ENCODE data around the gene MLKL. TPM values are rescaled to one million over a fixed set of nuclear protein-coding genes. Genes with fewer than 3 reads are reported as not detected.

MLKL gene
- total RNA-seq, 6 experiments from 2014 or later: 2.6 to 13.1 (median 6.1) TPM

DNA sequence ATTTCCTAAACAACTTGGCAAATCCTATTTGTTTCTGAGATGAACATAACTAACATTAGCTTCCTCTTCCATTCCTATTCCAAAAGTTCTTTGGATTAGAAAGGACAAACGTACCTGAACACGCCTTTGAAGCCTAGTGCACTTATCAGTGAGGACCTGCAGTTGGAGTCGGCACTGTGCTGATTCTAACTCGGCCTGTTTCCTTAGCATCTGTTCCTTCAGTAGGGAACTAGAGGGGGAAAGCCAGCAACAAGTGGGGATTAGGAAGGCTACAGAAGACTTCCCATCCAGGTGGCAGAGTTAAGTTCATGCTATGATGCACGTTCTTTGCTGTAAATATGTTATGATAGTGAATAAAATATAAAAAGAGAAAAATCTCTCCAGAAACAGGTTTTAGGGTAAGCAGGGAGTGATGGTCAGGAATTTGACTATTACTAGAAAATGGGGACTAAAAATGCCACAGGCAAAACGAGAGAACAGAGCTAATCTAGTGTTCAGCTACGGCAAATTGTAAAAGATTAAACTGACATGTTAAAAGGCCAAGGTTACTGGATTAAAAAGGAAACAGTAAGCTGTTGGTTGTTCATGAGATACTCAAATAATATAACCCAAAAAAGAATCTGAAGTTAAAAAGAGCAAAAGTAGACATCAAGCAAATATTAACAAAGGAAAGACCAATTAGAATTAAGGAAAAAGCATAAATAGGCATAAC, 62.8 kb downstream of the MLKL start:
- intact Hi-C loops (cut with DNase I): no loop called here
- TF ChIP-seq POLR2A (IDR thresholded peaks at IDR 0.05): no peak
- TF ChIP-seq, protein P1, sequence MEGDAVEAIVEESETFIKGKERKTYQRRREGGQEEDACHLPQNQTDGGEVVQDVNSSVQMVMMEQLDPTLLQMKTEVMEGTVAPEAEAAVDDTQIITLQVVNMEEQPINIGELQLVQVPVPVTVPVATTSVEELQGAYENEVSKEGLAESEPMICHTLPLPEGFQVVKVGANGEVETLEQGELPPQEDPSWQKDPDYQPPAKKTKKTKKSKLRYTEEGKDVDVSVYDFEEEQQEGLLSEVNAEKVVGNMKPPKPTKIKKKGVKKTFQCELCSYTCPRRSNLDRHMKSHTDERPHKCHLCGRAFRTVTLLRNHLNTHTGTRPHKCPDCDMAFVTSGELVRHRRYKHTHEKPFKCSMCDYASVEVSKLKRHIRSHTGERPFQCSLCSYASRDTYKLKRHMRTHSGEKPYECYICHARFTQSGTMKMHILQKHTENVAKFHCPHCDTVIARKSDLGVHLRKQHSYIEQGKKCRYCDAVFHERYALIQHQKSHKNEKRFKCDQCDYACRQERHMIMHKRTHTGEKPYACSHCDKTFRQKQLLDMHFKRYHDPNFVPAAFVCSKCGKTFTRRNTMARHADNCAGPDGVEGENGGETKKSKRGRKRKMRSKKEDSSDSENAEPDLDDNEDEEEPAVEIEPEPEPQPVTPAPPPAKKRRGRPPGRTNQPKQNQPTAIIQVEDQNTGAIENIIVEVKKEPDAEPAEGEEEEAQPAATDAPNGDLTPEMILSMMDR (IDR thresholded peaks at IDR 0.05): no peak
- ATAC-seq: peak; percentile 57 to 68 (median 62)

DNA sequence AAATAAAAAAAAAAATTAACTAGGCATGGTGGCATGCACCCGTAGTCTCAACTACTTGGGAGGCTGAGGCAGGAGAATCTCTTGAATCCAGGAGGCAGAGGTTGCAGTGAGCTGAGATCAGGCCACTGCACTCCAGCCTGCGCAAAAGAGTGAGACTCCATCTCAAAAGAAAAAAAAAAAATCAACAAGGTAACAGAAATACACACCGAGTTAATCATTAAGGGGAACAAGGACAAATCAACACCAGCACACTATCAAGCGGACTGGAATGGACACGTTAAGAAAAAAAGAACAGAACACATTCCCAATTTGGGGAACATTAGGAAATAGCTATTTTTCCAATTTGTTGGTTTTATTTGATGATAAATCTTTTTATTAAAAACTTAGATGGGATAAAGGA, 65.4 kb downstream of the MLKL start:
- no peak overlapping the region for H3K4me3 ChIP-seq
- no peaks in the 10 kb centered on the region for H3K27me3 ChIP-seq
- TF ChIP-seq POLR2A (IDR thresholded peaks at IDR 0.05): no peak
- TF ChIP-seq, protein P1 (IDR thresholded peaks at IDR 0.05): no peak
- H3K27ac ChIP-seq: peak overlapping the region; percentile 39 to 83 (median 78)
- 24% methylated on average over 5 of the region's 5 CpGs for WGBS (ENCODE audit: insufficient coverage, low coverage, low lambda C conversion rate, missing lambda C conversion rate)
- peak; percentile 85 to 89 (median 86) for ATAC-seq
- intact Hi-C loops (cut with DNase I): no loop called here
- H3K36me3 ChIP-seq: peaks cover 0 to 21% (median 6%) of the 10 kb centered on the region in 4 donors
- H3K9me3 ChIP-seq: no peaks in the 10 kb centered on the region
- peak in 1 of 3 donors; percentile 51 for DNase-seq
- H3K4me1 ChIP-seq: peaks cover 0 to 32% (median 12%) of the 10 kb centered on the region in 4 donors

More for the DNA sequence above, 62.8 kb downstream of the MLKL start:
- Histone ChIP-seq H3K27ac (peak overlapping the region; percentile 15 to 78 (median 68)), H3K4me3 (no peak overlapping the region), H3K4me1 (peaks cover 0 to 32% (median 12%) of the 10 kb centered on the region in 4 donors), H3K9me3 (no peaks in the 10 kb centered on the region), H3K27me3 (no peaks in the 10 kb centered on the region), H3K36me3 (peaks cover 0 to 7% (median 3%) of the 10 kb centered on the region in 4 donors)
- DNase-seq: no peak
- 13% methylated on average over 7 of the region's 7 CpGs for WGBS (ENCODE audit: insufficient coverage, low coverage, low lambda C conversion rate, missing lambda C conversion rate)

DNA sequence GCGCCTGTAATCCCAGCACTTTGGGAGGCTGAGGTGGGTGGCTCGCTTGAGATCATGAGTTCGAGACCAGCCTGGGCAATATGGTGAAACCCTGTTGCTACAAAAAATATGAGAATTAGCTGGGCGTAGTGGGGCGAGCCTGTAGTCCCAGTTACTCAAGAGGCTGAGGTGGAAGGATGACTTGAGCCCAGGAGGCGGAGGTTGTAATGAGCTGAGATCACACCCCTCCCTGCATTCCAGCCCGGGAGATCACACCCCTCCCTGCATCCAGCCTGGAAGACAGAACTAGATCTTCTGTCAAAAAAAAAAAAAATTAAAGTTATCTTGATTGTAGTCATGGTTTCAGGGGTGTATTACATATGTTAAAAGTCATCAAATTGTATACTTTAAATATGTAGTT, 67.0 kb downstream of the MLKL start:
- no peak for ATAC-seq
- H3K27me3 ChIP-seq: no peaks in the 10 kb centered on the region
- H3K27ac ChIP-seq: no peak overlapping the region
- TF ChIP-seq, protein P1 (IDR thresholded peaks at IDR 0.05): no peak
- no peak for TF ChIP-seq POLR2A (IDR thresholded peaks at IDR 0.05)
- peaks cover 0 to 27% (median 5%) of the 10 kb centered on the region in 4 donors for H3K36me3 ChIP-seq
- no peak overlapping the region for H3K4me3 ChIP-seq
- intact Hi-C loops (cut with DNase I): no loop called here
- WGBS (ENCODE audit: insufficient coverage, low coverage, low lambda C conversion rate, missing lambda C conversion rate): 80% methylated on average over 4 of the region's 7 CpGs
- H3K4me1 ChIP-seq: peaks cover 0 to 34% (median 12%) of the 10 kb centered on the region in 4 donors
- no peaks in the 10 kb centered on the region for H3K9me3 ChIP-seq
- DNase-seq: no peak

DNA sequence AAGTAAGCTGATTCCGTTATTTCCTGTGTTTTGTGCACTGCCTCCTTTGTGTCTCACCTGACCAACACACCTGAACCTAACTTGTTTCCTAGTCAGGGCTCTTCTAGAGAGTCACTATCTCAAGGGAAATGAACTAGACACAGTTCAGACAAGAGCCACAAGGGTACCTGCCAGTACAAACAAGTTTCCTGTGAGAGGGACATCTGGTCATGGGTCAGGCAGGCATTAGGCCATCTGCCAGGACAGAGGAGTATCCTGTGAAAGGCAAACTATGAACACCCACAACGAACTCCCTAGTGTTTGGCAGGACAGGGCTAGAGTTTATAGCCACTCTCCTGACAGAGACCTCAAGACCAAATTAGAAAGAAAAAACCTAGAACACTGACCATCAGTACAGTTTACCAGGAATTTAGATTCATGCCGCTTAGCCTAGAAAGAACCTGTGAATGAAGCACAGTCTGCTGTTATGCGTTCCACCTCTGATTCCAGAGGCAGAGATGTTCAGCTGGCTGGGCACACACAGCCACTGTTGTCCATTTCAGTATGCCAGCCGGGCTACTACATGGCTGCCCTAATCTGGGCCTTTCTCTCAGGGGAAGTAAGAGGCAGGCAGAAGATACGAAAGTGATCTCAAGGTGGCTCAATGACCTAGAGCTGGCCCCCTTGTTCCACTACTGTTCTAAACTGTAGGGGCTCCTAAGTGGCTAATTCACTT, 73.0 kb downstream of the MLKL start:
- H3K27me3 ChIP-seq: no peaks in the 10 kb centered on the region
- peak overlapping the region; percentile 59 to 95 (median 94) for H3K27ac ChIP-seq
- peaks cover 0 to 52% (median 14%) of the 10 kb centered on the region in 4 donors for H3K4me1 ChIP-seq
- ATAC-seq (peak; percentile 88 to 95 (median 92)), DNase-seq (peak; percentile 82 to 96 (median 92))
- intact Hi-C loops (cut with DNase I): loop anchor here in 1 of 2 donors (10.0 kb wide), 1 partner anchor 173 kb away; no protein-coding TSS in a partner anchor
- H3K9me3 ChIP-seq: no peaks in the 10 kb centered on the region
- no peak overlapping the region for H3K4me3 ChIP-seq
- 29% methylated on average over 5 of the region's 6 CpGs for WGBS (ENCODE audit: insufficient coverage, low coverage, low lambda C conversion rate, missing lambda C conversion rate)
- TF ChIP-seq POLR2A (IDR thresholded peaks at IDR 0.05): no peak
- TF ChIP-seq, protein P1 (IDR thresholded peaks at IDR 0.05): peak in 2 of 4 donors; percentile 12 to 55
- peaks cover 0 to 36% (median 6%) of the 10 kb centered on the region in 4 donors for H3K36me3 ChIP-seq
